Thyroid gland (tissue), 4 donors: Measurements from ENCODE around the gene VAV3.

ENCODE experiments used
- CTCF ChIP-seq, 6 experiments: fragments of 200-600 bp in 3 of 6; fragments of 450-650 bp in 3 of 6; sonication (generic) in 3 of 6; IDR thresholded peaks; one replicate each; pipeline ENCODE4 v1.5.1; 2016 to 2019; ENCODE audit warnings: antibody characterized with exemption in 6 of 6, mild to moderate bottlenecking in 2 of 6, inconsistent platforms in 1 of 6, moderate library complexity in 1 of 6
- POLR2A ChIP-seq, 2 donors: fragments of 450-650 bp; IDR thresholded peaks; one replicate each; pipeline ENCODE4 v1.6.1; 2017; ENCODE audit warnings: antibody characterized with exemption in 2 of 2, mild to moderate bottlenecking in 2 of 2, moderate library complexity in 1 of 2

GRCh38 chr1:107974090-107974489 lies 9.1 kb upstream of the VAV3 start:
- TF ChIP-seq CTCF (IDR thresholded peaks at IDR 0.05), result no peak
- TF ChIP-seq POLR2A (IDR thresholded peaks at IDR 0.05), result no peak
